HAP-1 (cell line): ENCODE results near the gene GHR.

Source experiments
- DNase-seq, 2 experiments: peaks; one replicate each; pipeline ENCODE4 v3.0.0-alpha.2; 2016 to 2020; ENCODE audit warnings: low spot score in 2 of 2
- H3K27me3 ChIP-seq: fragments of 250-450 bp; sonication (Bioruptor Pico); 2 replicates; pipeline ENCODE4 v1.5.1; 2020; ENCODE audit warnings: low read depth, mild to moderate bottlenecking, moderate library complexity
- H3K36me3 ChIP-seq: fragments of 250-450 bp; sonication (Bioruptor Pico); replicated peaks from 2 replicates; pipeline ENCODE4 v1.5.1; 2020; ENCODE audit warnings: mild to moderate bottlenecking
- H3K4me1 ChIP-seq: fragments of 250-450 bp; sonication (Bioruptor Pico); 2 replicates; pipeline ENCODE4 v1.5.1; 2020; ENCODE audit warnings: mild to moderate bottlenecking
- H3K4me3 ChIP-seq: fragments of 250-450 bp; sonication (Bioruptor Pico); 2 replicates; pipeline ENCODE4 v1.5.1; 2020; ENCODE audit warnings: mild to moderate bottlenecking, moderate library complexity
- H3K9me3 ChIP-seq: fragments of 250-450 bp; sonication (Bioruptor Pico); 2 replicates; pipeline ENCODE4 v1.5.1; 2020; ENCODE audit warnings: mild to moderate bottlenecking, moderate library complexity
- in situ Hi-C: fragments of 300-500 bp; cut with MboI; formaldehyde crosslinking; loops from 3 replicates; pipeline ENCODE4 v1.14.3; 2020; ENCODE audit warnings: low sequenced_read_pairs, inconsistent platforms, mixed read lengths

GHR gene

DNA sequence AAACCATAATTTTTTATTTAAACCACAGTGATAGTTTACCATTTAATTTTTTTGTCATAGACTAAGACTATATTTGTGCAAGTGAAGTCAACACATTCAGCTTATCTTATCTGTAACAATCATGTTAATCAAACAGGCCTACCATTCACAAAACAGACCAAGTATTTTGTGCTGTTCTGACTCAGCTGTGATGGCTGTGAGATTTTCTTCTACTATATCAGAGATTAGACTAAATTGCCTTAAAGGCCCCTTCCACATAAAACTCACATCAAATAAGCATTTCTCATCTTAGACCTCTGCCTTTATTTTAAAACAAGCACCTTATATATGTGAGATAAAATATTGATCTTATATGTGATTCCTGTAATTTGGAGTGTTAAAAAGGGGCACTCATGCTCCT is 346.8 kb downstream of the GHR start:
- no peak overlapping the region for H3K4me3 ChIP-seq
- 0 out of 2 replicates have a peak, but pooled peaks cover 2% of the 10 kb centered on the region for H3K27me3 ChIP-seq
- no peaks in the 10 kb centered on the region for H3K4me1 ChIP-seq
- DNase-seq = no peak
- H3K9me3 ChIP-seq = no peaks in the 10 kb centered on the region
- H3K36me3 ChIP-seq = no peaks in the 10 kb centered on the region
- in situ Hi-C loops = loop anchor here (25.0 kb wide), 1 partner anchor 908 kb away; the partner anchor contains the start of gene OXCT1
